Measurements from ENCODE around the gene TSSK2.
"Not testable (repeated sequence)": the region's sequence is repeated elsewhere in the genome, so short reads cannot be mapped to it uniquely, and the experiment has no call there.

TSSK2 gene

DNA sequence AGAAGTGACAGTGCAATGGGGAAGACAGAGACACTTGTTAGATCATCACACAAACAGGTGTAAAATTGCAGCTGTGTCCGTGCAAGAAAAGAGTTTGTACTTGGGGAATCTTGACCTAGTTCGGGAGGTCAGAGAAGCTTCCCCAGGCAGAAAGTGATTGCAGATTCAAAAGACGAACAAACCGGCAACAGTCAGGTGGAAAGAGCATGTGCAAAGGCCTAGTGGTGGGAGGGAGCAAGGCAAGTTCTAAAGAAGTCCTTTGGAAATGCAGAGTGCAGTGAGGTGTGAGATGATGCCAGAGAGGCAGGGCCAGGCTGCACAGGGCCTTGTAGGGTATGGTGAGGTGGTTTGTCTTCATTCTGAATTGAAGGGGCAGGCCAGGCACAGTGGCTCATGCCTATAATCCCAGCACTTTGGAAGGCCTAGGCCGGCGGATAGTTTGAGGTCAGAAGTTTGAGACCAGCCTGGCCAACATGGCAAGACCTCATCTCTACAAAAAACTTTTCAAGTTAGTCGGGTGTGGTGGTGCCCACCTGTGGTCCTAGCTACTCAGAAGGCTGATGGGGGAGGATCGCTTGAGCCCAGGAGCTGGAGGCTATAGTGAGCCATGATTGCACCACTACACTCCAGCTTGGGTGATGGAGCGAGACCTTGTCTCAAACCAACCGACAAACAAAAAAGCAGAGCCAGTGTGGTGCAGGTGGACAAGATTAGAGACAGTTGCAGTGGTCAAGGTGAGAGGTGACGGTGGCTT lies 15.3 kb downstream of the TSSK2 start:
- DNase-seq, result no peak

- no peak for DNase-seq
Observed at GRCh38 chr22:19147195-19147780, 16.2 kb downstream of the TSSK2 start.

GRCh38 chr22:19148417-19149046 lies 17.4 kb downstream of the TSSK2 start:
- DNase-seq, result no peak

DNA sequence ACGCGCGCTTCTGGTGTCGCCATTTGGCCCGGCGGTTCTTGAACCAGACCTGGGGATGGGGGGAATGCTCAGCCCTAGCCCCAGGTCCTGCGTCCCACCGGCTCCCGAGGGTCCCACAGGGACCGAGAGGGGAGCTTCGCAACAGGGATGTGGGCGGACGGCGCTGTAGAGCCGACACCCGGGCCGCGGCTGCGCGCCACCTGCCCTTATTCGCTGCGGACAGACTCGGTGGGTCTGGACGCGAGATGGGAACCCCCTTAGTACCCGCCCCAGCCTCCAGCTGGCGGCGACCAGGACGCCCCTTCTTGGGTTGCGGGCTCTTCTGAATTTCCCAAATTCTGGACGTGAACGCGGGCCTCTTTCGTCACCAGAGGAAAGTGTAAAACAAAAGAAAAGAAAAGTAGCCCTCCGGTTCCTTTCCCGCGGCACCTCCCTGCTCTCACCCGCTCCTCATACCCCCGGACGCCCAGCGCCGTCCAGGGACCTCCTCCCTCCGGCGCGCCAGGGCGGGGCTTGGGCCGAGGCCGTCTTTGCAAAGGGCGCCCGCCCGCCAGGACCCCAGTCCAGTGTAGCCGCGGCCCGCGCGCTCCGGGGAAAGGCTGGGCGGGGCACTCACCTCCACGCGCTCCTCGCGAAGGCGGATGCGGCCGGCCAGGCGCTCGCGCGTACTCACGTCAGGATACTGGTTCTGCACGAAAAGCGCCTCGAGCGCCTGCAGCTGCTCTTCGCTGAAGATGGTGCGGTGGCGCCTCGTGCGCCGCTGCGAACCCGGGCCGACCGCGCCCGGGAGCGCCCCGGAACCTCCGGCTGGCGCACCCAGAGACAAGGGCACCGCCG lies 18.2 kb downstream of the TSSK2 start:
- DNase-seq, result no peak

- no peak for DNase-seq
Observed at GRCh38 chr22:19149991-19150390, 18.9 kb downstream of the TSSK2 start, which contains the start of gene GSC2. TSS of gene GSC2 (minus strand) at chr22:19150292. CDS start at chr22:19150283, 9 bp downstream.

GRCh38 chr22:19150482-19151328 lies 19.6 kb downstream of the TSSK2 start:
- no peak for DNase-seq

DNA sequence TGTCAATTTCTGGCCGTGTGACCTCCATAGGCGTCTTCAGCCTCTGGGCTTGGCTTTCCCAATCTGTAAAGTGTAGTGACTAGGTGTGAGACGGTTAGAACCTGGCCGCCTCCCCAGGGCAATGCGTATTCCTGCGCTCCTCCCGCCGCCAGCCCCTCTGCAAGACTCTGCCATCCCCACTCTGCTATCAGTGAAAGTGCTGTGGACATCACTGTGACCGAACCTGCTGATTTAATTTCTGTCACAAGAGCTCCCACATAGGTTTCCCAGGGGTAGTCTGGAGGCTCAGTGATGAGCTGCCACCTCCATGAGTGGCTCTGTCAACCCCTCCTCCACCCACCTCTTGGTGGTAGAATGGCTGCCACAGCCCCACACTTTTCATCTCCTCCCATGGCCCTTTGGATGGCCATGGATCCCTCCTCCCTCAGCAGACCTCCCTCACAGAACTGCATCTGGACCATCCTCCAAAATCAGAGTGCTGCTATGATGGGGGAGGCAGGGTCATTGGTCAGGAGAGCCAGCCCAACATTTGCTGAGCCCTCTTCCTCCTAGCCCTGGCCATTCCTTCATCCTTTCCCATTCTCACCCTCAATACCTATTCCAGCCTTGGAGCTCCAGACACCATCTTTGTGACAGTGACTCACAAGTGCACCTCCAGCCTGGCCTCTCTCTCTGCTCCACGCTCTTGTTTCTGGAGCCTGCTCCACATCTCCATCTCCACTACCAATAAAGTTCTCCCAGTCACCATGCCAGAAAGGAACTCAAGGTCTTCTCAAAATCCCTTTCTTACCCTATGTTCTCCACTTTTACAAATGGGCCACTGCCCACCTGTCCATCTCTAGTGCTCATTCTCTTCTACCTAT lies 20.5 kb downstream of the TSSK2 start:
- DNase-seq, result no peak

DNA sequence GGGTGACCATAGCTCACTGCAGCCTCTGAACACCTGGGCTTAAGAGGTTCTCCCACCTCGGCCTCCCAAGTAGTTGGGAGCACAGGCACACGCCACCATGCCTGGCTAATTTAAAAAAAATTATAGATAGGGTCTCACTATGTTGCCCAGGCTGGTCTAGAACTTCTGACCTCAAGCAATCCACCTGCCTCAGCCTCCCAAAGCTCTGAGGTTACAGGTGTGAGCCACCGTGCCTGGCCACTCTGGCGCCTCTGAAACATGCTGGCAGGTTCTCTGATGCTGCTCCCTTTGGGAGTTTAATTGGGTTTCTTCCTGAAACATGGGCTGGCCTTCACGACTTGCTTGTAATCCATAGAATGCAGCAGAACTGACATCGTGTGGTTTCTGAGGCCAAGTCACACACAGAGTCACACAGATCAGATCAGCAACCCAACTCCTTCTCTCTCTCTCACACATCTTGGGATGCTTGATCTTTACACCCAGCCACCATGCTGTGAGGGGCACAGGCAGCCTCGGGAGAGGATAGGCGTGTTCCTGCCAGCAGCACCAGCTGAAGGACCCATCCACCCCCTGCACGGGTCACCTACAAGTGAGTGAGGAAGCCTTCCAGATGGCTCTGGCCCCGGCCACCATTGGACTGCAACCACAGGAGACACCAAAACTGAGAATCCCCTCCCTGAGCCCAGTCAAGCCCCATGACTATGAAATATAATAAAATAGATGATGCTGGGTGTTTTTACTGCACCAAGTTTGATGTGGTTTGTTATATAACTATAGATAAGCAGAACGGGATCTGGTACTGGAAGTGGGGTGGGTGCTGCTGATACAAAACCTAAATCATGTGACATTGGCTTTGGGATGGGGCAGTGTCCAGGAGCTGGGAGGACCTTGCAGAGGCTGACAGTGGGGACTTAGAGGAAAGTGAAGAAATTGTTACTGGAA lies 22.1 kb downstream of the TSSK2 start:
- DNase-seq, result no peak

- not testable (repeated sequence) for DNase-seq
Observed at GRCh38 chr22:19156109-19156508, 25.0 kb downstream of the TSSK2 start.

- not testable (repeated sequence) for DNase-seq
Observed at GRCh38 chr22:19158649-19159048, 27.5 kb downstream of the TSSK2 start.

DNA sequence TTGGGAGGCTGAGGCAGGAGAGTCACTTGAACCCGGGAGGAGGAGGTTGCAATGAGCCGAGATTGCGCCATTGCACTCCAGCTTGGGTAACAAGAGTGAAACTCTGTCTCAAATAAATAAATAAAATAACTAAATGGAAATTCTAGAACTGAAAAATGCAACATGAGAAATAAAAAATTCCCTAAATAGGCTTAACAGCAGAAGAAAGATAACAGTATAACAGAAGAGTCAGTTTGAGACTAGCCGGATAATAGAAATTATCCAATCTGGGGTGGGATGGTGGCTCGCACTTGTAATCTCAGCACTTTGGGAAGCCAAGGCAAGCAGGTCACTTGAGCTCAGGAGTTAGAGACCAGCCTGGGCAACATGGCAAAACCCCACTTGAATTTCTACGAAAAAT lies 33.3 kb downstream of the TSSK2 start:
- DNase-seq, result no peak

- no peak for DNase-seq
Observed at GRCh38 chr22:19166421-19166820, 35.3 kb downstream of the TSSK2 start.

- peak; percentile 50 for DNase-seq
Observed at GRCh38 chr22:19167106-19167869, 36.2 kb downstream of the TSSK2 start.

- peak; percentile 52 for DNase-seq
Observed at GRCh38 chr22:19168088-19168890, 37.2 kb downstream of the TSSK2 start.

GRCh38 chr22:19169002-19169946 lies 38.2 kb downstream of the TSSK2 start:
- peak; percentile 52 for DNase-seq

- DNase-seq, result no peak
Observed at GRCh38 chr22:19169947-19170318, 38.8 kb downstream of the TSSK2 start.
